Glutamatergic neuron (in vitro differentiated cells): ENCODE measurements around the gene TSPAN5. TPM values are rescaled to one million over a fixed set of nuclear protein-coding genes. Genes with fewer than 3 reads are reported as not detected.

Experiments used
- DNase-seq: peaks from one replicate; pipeline ENCODE4 v3.0.0; 2022
- H3K27ac Mint-ChIP-seq: one replicate; pipeline ENCODE4 v1.8.0; 2020; ENCODE audit warnings: mild to moderate bottlenecking, mixed read lengths, inconsistent platforms; ENCODE audit not compliant: unreplicated experiment
- H3K27me3 Mint-ChIP-seq: one replicate; pipeline ENCODE4 v1.8.0; 2020; ENCODE audit warnings: mild to moderate bottlenecking, moderate library complexity, mixed read lengths, inconsistent platforms; ENCODE audit not compliant: unreplicated experiment
- H3K36me3 Mint-ChIP-seq: one replicate; pipeline ENCODE4 v1.8.0; 2020; ENCODE audit warnings: mild to moderate bottlenecking, mixed read lengths, inconsistent platforms; ENCODE audit not compliant: unreplicated experiment
- H3K4me1 Mint-ChIP-seq: one replicate; pipeline ENCODE4 v1.8.0; 2020; ENCODE audit warnings: mild to moderate bottlenecking, low read depth, mixed read lengths, inconsistent platforms; ENCODE audit not compliant: unreplicated experiment
- H3K4me3 Mint-ChIP-seq: one replicate; pipeline ENCODE4 v1.8.0; 2020; ENCODE audit warnings: mild to moderate bottlenecking, mixed read lengths, inconsistent platforms; ENCODE audit not compliant: unreplicated experiment
- H3K9me3 Mint-ChIP-seq: one replicate; pipeline ENCODE4 v1.8.0; 2020; ENCODE audit warnings: mild to moderate bottlenecking, moderate library complexity, mixed read lengths, inconsistent platforms; ENCODE audit not compliant: unreplicated experiment
- total RNA-seq: library from RNA; stranded (reverse); fragmentation: NEBNext Ultra II Directional; extraction: Animal tissue kit (Norgen Biotek cat#: 25700); gene quantifications from one replicate; pipeline ENCODE4 v1.2.1, GENCODE V29; 2021; ENCODE audit not compliant: unreplicated experiment
- TF ChIP-seq, protein P1 (sequence below): fragments of 200-600 bp; sonication (generic); IDR thresholded peaks from one replicate; pipeline ENCODE4 v1.5.0; 2021; ENCODE audit not compliant: partially characterized antibody, unreplicated experiment

The TSPAN5 gene
- total RNA-seq, 1 donor from 2014 or later: 40.5 TPM

DNA sequence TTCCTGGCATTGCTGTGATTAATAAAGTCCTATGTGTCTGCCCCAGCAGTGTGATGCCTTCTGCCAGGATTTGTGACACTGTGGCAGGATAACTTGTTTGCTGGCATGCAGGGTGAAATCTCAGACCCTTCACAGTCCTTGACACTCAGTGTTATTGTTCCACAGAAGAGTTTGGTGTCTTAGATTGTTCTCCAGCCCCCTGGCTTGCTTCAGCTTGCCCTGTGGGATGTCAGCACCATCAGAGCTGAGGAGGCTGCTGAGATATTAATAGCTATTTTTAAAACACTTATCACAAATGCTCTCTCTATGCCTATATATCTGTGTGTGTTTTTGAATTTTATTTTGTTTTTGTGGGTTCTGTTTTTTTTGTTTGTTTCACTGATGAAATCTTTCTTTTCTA, 136.9 kb downstream of the TSPAN5 start:
- TF ChIP-seq, protein P1, sequence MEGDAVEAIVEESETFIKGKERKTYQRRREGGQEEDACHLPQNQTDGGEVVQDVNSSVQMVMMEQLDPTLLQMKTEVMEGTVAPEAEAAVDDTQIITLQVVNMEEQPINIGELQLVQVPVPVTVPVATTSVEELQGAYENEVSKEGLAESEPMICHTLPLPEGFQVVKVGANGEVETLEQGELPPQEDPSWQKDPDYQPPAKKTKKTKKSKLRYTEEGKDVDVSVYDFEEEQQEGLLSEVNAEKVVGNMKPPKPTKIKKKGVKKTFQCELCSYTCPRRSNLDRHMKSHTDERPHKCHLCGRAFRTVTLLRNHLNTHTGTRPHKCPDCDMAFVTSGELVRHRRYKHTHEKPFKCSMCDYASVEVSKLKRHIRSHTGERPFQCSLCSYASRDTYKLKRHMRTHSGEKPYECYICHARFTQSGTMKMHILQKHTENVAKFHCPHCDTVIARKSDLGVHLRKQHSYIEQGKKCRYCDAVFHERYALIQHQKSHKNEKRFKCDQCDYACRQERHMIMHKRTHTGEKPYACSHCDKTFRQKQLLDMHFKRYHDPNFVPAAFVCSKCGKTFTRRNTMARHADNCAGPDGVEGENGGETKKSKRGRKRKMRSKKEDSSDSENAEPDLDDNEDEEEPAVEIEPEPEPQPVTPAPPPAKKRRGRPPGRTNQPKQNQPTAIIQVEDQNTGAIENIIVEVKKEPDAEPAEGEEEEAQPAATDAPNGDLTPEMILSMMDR: no peak
- no peak overlapping the region for H3K4me3 Mint-ChIP-seq
- H3K27me3 Mint-ChIP-seq: no peaks in the 10 kb centered on the region
- H3K27ac Mint-ChIP-seq: no peak overlapping the region
- H3K36me3 Mint-ChIP-seq: no peaks in the 10 kb centered on the region
- H3K9me3 Mint-ChIP-seq: peaks cover 11% of the 10 kb centered on the region
- peaks cover 20% of the 10 kb centered on the region for H3K4me1 Mint-ChIP-seq
- no peak for DNase-seq

DNA sequence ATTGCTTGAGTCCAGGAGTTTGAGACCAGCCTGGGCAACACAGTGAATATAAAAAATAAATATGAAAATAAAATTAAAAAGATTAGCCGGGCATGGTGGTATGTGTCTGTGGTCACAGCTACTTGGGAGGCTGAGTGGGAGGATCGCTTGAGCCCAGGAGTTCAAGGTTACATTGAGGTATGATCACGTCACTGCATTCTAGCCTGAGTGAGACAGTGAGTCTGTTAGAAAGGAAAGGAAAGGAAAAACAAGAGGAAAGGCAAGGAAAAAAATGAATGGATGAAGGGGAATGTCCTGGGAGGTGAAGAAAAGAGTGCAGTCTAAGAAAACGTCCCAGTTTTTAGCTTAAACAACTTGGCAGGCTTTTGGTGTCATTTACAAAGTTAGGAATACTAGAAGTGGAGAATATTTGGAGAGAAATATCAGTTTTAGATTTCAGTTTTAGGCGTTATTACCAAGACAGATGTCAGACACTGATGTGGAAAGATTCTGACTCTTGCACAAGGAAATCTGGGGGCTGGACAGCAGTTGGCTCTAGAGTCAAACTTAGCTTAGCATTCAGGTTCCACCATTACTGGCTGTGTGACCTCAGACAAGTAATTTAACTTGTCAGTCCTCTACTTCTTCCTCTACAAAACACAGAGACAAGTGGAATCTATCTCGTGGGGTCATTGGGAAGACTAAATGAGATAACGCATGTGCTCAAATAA, 139.0 kb downstream of the TSPAN5 start:
- Mint-ChIP-seq H3K4me1 (peaks cover 31% of the 10 kb centered on the region), H3K36me3 (no peaks in the 10 kb centered on the region), H3K4me3 (no peak overlapping the region), H3K9me3 (peaks cover 14% of the 10 kb centered on the region), H3K27me3 (no peaks in the 10 kb centered on the region), H3K27ac (no peak overlapping the region)
- no peak for DNase-seq
- TF ChIP-seq, protein P1: no peak

DNA sequence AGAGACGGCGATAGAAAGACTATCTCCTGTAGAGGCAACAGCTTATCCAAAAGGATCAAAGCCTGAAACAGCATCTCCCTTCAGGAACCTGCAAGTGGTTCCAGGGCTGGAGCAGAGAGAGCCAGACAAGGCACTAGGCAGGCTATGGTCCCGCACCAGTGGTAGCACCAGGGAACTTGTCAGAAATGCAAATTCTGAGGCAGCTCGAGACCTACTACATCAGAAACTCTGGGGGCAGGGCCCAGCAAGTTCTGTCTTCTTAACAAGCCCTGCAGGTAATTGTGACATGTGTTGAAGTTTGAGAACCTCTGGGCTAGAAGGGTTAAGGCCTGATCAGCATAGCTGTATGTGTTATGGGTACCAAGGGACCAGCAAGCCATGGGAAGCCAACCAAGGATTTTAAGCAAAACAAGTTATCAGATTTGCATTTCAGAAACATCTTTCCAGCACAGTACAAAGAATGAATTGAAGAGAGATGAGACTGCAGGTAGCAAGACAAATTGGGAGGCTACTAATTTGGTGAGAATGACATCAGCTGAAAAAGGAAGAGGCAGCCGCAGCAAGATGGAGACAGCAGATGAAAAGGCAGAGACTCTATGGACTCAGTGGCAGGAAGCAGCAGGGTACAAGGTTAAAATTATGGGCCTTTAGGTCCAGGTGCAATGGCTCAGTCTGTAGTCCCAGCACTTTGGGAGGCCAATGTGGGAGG, 139.7 kb downstream of the TSPAN5 start:
- Mint-ChIP-seq H3K27ac (no peak overlapping the region), H3K36me3 (no peaks in the 10 kb centered on the region), H3K27me3 (no peaks in the 10 kb centered on the region), H3K4me3 (no peak overlapping the region), H3K9me3 (peaks cover 14% of the 10 kb centered on the region), H3K4me1 (peaks cover 31% of the 10 kb centered on the region)
- TF ChIP-seq, protein P1: no peak
- no peak for DNase-seq

DNA sequence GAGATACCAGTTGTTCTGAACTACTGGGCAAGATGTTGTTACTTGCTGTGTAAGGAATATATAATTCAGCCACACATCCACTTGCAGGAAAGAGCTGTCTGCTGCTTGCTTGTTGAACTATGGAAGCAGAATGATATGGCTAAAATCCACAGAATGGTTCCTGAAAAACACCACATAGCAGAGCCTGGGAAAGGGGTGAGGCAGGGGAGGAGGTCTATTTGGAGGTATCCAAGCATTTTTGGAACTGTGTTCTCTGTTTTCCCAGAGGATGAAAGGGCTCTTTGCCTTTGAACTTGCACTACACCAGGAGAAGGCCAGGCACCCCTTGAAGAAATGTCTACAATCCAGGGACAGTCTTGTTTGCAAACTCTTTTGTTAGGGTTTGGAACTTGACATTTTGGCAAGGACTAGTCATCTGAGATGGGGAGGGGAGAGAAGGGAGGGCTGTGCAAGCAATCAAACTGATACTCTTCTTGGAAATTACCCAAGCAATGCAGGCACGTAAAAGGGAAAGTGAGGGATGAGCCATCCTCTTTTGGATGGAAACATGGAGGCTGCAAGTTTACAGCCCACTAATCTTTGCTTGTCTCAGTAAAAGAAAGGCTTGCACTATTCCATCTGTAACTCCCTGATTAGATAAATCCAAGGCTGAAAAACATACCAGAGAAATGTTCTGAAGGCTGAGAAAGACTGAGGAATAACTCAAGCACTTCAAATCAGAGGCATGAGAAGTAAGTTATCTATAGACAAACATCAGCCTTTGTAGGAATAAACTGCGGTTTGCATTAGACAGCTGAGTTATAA, 141.0 kb downstream of the TSPAN5 start:
- no peak overlapping the region for H3K27ac Mint-ChIP-seq

More for the DNA sequence above, 141.0 kb downstream of the TSPAN5 start:
- Mint-ChIP-seq H3K27me3 (no peaks in the 10 kb centered on the region), H3K4me3 (no peak overlapping the region), H3K9me3 (peaks cover 14% of the 10 kb centered on the region), H3K36me3 (no peaks in the 10 kb centered on the region), H3K4me1 (peaks cover 39% of the 10 kb centered on the region)
- no peak for DNase-seq
- TF ChIP-seq, protein P1: no peak
